ENCODE measurements around the gene INO80C.
"Not testable (repeated sequence)": the region's sequence is repeated elsewhere in the genome, so short reads cannot be mapped to it uniquely, and the experiment has no call there.

Gene INO80C

DNA sequence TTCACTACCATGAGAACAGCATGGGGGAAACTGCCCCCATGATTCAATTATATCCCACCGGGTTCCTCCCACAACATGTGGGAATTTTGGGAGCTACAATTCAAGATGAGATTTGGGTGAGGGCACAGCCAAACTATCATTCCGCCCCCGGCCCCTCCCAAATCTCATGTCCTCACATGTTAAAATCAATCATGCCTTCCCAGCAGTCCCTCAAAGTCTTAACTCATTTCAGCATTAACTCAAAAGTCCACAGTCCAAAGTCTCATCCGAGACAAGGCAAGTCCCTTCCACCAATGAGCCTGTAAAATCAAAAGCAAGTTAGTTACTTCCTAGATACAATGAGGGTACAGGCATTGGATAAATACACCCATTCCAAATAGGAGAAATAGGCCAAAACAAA lies 10.2 kb downstream of the INO80C start:
- DNase-seq, result not testable (repeated sequence)

- DNase-seq, result no peak
These were observed 11.9 kb downstream of the INO80C start for GRCh38 chr18:35485852-35486251.

GRCh38 chr18:35484034-35484433 lies 13.7 kb downstream of the INO80C start:
- DNase-seq, result no peak

- no peak for DNase-seq
These were observed 15.8 kb downstream of the INO80C start for GRCh38 chr18:35481960-35482366.

DNA sequence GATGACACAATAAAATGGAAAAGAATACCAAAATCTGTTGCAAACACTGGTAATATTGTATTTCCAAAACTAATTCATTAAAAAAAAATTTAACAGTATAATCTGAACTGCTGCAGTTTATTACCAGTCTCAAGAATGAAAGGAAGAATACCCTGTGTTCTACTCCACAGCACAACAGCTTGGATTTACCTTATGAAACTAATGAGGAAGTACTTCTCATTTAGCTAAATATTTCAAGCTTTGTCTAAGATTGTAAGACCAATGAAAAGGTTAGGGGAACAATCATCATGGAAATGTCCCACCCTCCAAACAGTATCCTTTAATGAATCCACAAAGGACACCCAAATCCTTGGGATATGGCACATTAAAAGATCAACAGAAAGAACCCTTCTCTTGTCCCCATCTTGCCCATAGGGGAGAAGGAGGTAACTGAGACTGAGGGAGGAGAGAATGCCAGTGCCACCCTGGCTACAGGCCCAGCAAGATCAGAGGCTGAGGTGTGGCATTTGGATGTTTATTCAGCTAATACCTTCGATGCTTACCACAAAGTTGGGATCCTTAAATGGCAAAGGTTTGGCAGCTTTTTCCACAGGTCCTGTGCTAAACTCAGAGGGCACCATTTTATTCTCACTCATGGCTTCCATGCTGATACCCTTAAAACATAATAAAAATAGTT lies 17.7 kb downstream of the INO80C start:
- no peak for DNase-seq

- peak; percentile 43 for DNase-seq
These were observed 19.0 kb downstream of the INO80C start for GRCh38 chr18:35478520-35479435.

DNA sequence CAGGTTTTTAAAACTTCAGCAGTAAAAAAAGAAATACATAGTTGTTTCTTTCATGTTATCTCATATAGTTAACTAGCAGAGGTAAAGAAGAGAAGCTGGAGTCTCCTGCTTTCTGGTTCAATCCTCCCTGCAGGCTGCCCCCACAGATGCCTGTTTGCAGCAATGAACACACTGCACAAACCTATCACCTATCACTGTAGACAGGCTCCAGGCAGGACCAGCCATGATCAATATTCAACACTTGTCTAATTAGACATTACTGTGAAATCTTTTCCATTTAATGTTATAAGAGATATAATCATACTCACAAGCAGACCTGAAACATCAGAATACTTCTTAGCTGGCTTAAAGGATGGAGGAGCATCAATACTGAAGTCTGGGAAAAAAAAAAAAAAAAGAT lies 19.8 kb downstream of the INO80C start:
- DNase-seq, result no peak

DNA sequence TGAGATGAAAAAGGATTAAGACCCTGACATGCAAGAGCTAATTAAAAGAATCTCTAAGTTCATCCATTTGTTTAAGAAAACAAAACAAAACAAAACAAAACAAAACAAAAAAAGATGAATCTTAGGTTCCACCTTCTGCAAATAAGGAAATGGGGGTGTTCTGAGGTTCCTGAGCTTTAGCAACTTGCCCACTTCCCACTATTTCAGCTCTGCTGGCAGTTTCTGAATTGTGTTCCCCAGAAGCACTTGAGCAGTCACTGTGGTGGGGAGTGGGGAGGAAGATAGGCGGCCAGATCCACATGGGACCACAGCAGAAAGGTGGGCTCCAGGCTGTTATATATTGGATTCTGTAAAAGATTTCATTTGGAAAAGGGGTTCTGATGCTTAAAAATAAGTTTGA lies 20.3 kb downstream of the INO80C start:
- DNase-seq, result no peak

GRCh38 chr18:35474884-35475283 lies 22.9 kb downstream of the INO80C start:
- no peak for DNase-seq

DNA sequence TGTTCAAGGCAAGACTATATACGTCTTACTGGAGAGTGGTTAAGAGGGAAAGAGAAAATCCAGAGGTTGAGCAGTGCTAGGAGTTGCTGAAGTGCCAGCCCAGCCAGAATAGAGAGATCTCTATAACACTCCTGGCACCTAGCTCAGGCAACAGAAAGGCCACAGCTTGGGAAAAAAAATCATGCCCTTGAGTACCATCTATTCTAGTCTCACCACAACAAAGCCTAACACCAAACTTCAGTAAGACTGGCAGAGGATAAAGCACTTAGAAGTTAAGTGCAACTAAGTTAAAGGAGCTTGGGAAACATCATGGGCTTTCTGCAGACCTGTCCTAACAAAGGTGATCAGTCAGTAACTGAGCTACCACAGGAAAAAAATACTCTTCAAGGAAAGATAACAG lies 24.2 kb downstream of the INO80C start:
- DNase-seq, result no peak

GRCh38 chr18:35470435-35470834 lies 27.3 kb downstream of the INO80C start:
- DNase-seq, result no peak

DNA sequence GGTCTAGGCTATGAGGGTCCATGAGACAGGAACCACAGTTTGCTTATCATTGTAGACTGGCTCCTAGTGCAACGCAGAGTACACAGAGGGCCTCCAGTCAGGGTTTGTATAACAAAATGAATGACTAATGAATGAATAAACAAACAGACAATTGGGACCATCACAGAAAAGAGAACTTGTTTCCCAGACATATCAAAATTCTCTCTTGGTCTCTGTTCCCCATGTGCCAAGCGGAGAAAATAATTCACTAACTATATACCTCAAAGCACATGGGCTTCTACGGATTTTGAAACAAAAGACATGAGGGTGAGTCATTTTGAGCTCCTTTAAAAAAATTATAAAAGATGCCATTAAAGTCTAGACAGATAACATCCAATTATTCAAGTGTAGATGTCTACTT lies 28.0 kb downstream of the INO80C start:
- DNase-seq, result no peak

- DNase-seq, result no peak
These were observed 29.0 kb downstream of the INO80C start for GRCh38 chr18:35468711-35469110.

GRCh38 chr18:35467624-35468016 lies 30.1 kb downstream of the INO80C start:
- DNase-seq, result no peak

DNA sequence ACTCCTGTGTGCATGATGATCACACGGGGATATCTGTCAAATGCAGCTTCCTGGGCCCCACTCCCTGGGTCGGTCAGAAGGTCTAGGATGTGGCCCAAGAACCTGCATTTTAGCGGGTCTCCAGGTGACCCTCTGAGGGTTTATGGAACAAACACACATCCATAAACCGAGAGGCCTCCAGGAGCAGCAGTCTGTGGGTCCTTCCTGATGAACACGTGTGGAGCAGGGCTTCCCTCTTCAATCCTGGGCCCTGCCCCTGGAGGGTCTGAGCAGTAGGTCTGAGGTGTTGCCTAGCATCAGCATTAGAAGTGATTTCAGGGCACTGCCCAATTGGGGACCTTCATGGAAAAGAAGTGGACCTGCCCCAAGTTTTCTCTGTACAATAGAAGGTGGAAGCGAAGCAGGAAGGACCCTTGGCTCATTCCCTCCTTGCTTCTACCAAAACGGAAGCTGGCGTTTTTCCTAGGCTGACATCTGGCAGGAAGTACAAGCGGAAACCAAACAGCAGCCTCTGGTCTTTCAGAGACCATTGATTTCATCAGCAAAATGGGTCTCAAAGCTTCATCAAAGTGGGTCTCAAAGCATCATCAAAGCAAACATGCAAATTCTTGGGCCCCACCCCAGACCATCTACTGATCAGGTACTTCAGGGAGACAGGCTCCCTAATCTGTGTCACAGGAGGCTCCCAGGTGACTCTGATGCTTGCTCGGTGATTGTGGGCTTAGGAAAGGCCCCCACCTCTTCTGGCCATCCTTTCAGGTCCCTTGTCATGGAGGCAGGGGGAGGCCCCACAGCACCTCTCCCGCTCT lies 30.7 kb downstream of the INO80C start:
- DNase-seq, result no peak

DNA sequence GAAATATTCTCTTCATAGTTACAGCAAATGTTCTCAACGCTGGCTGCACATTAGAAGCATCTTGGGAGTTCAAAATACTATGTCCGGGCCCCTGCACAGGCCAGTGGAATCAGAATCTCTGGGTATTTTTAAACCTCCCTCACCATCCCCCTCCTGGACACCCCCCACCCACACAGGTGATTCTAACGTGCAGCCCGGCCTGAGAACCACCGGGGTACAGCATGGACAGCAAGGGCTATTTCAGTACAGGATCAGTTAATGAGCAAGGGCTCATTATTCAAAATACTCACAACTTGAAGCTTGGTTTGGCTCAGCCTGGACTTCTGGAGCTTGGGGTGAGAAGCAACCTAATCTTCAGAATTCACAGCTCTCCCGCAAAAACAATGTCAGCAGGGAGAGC lies 31.4 kb downstream of the INO80C start:
- DNase-seq, result no peak

- no peak for DNase-seq
These were observed 32.4 kb downstream of the INO80C start for GRCh38 chr18:35465329-35465728.

DNA sequence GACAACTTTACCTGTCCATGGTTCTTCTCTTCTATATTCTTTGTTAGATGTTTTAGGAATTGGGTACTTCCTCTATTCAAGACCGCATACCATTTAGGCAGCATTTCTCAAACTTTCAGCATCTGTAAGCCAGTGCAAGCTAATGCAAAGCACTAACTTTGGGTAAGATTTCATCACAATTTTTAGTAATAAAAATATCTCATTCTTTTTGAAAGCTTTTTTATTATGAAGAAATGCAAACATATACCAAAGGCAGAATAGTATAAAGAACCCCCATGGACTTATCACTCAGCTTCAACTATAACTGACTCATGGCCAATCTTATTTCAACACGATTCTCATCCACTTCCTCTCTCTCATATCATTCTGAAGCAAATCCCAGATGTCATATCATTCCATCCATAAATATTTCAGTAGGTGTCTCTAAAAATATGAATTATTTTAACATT lies 32.9 kb downstream of the INO80C start:
- no peak for DNase-seq

GRCh38 chr18:35463827-35464226 lies 33.9 kb downstream of the INO80C start:
- no peak for DNase-seq

DNA sequence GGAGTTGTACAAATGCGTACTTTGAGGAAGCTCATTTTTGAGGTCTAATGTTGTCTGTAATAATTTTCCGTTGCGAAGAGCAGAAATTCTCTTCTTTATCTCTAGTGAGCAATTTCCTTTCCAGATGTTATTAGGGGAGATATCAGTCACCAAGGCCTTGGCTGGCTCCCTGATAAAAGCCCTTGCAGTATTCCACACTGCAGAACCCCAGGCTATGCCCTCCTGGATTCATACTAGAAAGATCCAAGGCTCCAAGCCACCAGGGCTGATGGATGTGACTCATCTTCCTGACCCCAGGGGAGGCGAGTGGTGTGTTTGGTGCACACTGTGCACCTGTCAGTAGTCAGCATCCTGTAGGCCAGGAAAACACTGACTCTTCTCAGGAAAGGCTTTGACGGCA lies 34.7 kb downstream of the INO80C start:
- DNase-seq, result no peak

GRCh38 chr18:35460736-35461161 lies 37.0 kb downstream of the INO80C start:
- DNase-seq, result no peak

DNA sequence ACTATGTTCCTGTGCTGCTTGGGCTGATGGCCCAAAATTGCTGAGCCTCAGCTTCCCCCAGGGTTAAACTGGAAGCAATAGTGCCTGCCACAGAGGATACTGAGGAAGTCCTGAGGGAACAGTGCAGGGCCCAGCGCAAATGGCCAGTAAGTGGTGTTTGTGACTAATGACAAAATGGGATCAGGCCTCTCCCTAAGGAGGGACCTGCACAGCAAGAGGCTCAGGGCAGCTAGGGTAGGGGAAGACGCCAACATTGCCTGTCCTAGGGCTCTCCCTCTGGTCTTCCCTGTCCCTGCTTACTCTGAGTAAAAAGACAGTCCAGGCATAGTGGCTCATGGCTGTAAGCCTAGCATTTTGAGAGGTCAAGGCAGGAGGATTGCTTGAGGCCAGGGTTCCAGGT lies 37.8 kb downstream of the INO80C start:
- no peak for DNase-seq

DNA sequence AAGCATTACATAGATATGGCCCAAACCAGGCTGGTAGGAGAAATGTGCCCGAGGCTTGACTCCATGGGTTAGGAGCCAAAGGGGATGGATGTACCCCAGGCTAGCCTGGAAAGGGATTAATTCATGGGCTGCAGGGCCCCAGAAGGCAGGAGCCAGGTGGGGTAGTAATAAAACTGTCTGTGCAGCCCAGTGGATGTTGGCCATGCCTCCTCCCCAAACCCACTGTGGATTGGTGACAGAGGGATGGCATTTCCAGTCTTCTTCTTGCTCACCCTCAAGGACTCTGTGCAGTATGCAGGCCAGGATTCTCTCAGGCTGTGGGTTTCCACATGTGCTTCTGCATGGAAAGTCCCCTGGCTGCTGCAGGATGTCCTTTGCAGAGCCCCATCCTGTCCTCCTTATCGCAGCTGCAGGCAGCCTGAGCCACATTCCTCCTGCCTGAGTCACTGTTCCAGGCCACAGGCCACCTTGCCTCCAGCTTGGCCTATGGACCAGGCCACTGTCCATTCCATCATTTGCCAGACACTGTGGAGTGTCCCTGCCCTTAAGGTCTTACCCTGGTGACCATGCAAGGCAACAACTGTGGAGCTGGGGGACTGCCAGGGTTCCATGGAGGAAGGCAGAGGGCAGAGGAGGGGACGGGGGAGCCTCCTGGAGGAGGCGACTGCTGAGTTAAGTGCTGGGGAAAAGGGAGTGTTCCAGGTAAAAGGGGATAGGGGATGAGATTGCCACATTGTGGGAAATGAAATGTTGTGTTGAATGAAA lies 38.9 kb downstream of the INO80C start:
- peak; percentile 41 for DNase-seq
